Measurements from ENCODE around the gene MEGF8.

MEGF8 gene

GRCh38 chr19:42325308-42325895 is at the start of gene MEGF8:
MEGF8 (plus strand) TSS chr19:42325635; CDS start chr19:42326244, 609 bp downstream.
- DNase-seq (ENCODE audit: low read depth in 2 of 2), result peak; percentile 95 to 99

GRCh38 chr19:42276284-42276683 is 49.2 kb upstream of the MEGF8 start:
- DNase-seq (ENCODE audit: low read depth in 2 of 2), result no peak

GRCh38 chr19:42276821-42277220 is 48.6 kb upstream of the MEGF8 start:
- no peak for DNase-seq (ENCODE audit: low read depth in 2 of 2)

GRCh38 chr19:42277821-42278451 is 47.5 kb upstream of the MEGF8 start:
- DNase-seq (ENCODE audit: low read depth in 2 of 2), result no peak

GRCh38 chr19:42278452-42279154 is 46.8 kb upstream of the MEGF8 start:
- no peak for DNase-seq (ENCODE audit: low read depth in 2 of 2)

- no peak for DNase-seq (ENCODE audit: low read depth in 2 of 2)
Measured at GRCh38 chr19:42279155-42279901, 46.1 kb upstream of the MEGF8 start.

GRCh38 chr19:42279902-42280814 is 45.3 kb upstream of the MEGF8 start:
- DNase-seq (ENCODE audit: low read depth in 2 of 2), result peak; percentile 75 to 87

- peak in 1 of 2 experiments; percentile 28 for DNase-seq (ENCODE audit: low read depth in 2 of 2)
Measured at GRCh38 chr19:42280815-42281145, 44.7 kb upstream of the MEGF8 start.

GRCh38 chr19:42281146-42281826 is 44.1 kb upstream of the MEGF8 start:
- DNase-seq (ENCODE audit: low read depth in 2 of 2), result no peak

GRCh38 chr19:42281827-42282762 is 43.3 kb upstream of the MEGF8 start:
- DNase-seq (ENCODE audit: low read depth in 2 of 2), result no peak

GRCh38 chr19:42282819-42283187 is 42.6 kb upstream of the MEGF8 start:
- no peak for DNase-seq (ENCODE audit: low read depth in 2 of 2)

- peak; percentile 89 to 92 for DNase-seq (ENCODE audit: low read depth in 2 of 2)
Measured at GRCh38 chr19:42283188-42284065, 42.0 kb upstream of the MEGF8 start.

GRCh38 chr19:42284066-42284501 is 41.4 kb upstream of the MEGF8 start:
- peak; percentile 65 to 75 for DNase-seq (ENCODE audit: low read depth in 2 of 2)

GRCh38 chr19:42284591-42285341 is 40.7 kb upstream of the MEGF8 start:
- no peak for DNase-seq (ENCODE audit: low read depth in 2 of 2)

- no peak for DNase-seq (ENCODE audit: low read depth in 2 of 2)
Measured at GRCh38 chr19:42285541-42285941, 39.9 kb upstream of the MEGF8 start.

- DNase-seq (ENCODE audit: low read depth in 2 of 2), result no peak
Measured at GRCh38 chr19:42285988-42286348, 39.5 kb upstream of the MEGF8 start.

GRCh38 chr19:42286349-42287016 is 39.0 kb upstream of the MEGF8 start:
- no peak for DNase-seq (ENCODE audit: low read depth in 2 of 2)
